OCI-LY7 (cell line): ENCODE results near the gene DGUOK.

ENCODE experiments used
- EZH2phosphoT487 ChIP-seq: fragments of 200-600 bp; sonication (generic); IDR thresholded peaks from 2 replicates; pipeline ENCODE4 v1.6.1; 2018; ENCODE audit warnings: low read depth, borderline replicate concordance, mild to moderate bottlenecking, mixed run types, antibody characterized with exemption, low read length, moderate library complexity, mixed read lengths
- TF ChIP-seq, protein P1 (sequence below): fragments of 200-600 bp; sonication (generic); conservative IDR thresholded peaks from 2 replicates; pipeline ENCODE4 v1.5.1; 2014; ENCODE audit warnings: mild to moderate bottlenecking, antibody characterized with exemption, low read length, moderate library complexity, mixed read lengths

DNA sequence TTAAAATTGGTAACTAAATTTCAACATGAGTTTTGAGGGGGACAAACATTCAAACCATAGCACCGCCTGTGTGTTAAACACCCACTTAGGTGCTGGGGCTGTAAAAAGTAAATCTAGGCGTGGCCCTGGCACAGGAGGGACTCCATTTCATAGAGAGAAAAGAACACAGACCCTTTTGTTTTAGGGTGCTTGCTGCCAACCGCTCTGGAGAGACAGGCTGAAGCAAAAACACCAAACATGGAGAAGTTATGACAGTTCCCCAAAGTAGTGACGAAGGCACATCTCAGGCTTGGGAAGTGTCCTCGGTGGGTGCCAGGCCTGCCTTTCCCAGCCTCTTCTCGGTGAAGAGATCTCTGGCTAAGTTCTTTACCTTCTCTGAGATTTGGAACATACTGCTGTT is 28.7 kb upstream of the DGUOK start:
- TF ChIP-seq, protein P1, sequence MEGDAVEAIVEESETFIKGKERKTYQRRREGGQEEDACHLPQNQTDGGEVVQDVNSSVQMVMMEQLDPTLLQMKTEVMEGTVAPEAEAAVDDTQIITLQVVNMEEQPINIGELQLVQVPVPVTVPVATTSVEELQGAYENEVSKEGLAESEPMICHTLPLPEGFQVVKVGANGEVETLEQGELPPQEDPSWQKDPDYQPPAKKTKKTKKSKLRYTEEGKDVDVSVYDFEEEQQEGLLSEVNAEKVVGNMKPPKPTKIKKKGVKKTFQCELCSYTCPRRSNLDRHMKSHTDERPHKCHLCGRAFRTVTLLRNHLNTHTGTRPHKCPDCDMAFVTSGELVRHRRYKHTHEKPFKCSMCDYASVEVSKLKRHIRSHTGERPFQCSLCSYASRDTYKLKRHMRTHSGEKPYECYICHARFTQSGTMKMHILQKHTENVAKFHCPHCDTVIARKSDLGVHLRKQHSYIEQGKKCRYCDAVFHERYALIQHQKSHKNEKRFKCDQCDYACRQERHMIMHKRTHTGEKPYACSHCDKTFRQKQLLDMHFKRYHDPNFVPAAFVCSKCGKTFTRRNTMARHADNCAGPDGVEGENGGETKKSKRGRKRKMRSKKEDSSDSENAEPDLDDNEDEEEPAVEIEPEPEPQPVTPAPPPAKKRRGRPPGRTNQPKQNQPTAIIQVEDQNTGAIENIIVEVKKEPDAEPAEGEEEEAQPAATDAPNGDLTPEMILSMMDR = no peak
- no peak for TF ChIP-seq EZH2phosphoT487
